Measurements from ENCODE around the gene VPS41.

The VPS41 gene

DNA sequence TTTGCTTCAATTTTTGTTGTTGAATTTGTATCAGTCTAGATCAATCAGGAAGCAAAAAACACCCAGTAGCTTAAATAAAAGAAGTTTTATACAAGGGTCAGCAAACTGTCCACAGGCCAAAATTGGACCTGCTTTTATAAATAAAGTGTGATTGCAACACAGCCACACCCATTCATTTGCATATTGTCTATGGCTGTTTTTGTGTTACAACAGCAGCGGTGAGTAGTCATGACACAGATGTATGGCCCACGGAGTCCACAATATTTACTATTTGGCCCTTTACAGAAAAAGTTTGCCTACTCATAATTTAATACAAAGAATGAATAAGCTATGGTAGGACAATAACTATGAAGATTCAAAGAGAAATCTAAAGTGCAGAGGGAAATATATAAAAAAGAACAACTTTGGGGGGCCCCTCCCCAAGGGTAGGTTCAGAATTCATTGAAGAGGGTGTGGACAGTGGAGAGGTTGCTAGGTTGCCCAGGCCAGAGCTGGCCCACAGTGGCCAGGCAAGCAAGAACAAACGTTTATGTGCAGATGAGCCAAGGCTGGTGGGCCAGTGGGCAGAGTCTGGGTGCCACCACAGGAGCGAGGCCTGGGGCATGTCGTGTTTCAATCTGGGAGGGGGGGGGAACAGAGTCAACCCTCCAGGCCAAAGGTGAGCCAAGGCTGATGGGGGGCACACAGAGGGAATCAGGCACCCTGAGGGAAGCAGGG is 230.9 kb downstream of the VPS41 start:
- in situ Hi-C loops (cut with MboI; ENCODE audit: low sequenced_read_pairs) = no loop called here

- in situ Hi-C loops (cut with MboI; ENCODE audit: low sequenced_read_pairs) = no loop called here
Observed at GRCh38 chr7:38675494-38676106, 233.4 kb downstream of the VPS41 start.

- in situ Hi-C loops (cut with MboI; ENCODE audit: low sequenced_read_pairs) = no loop called here
Observed at GRCh38 chr7:38674513-38674912, 234.5 kb downstream of the VPS41 start.

DNA sequence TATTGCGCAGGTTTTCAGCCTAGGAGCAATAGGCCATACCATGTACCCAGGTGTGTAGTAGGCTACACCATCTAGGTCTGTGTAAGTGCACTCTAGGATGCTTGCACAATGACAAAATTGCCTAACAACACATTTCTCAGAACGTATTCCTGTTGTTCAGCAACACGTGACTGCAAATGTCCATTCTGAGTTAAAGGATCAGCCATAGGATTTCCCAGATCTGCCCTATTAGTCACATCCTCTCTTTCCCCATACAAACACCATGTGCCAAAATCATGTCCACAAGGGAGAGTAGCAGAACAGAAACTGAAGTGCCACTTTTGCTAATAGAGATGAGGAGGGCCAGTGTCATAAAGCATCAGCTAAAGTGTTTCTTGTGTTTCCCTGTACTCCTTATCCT is 235.2 kb downstream of the VPS41 start:
- in situ Hi-C loops (cut with MboI; ENCODE audit: low sequenced_read_pairs) = no loop called here

Measured in hTERT RPE-1 (cell line).